Stomach (tissue), 4 donors: Measurements from ENCODE around the gene SERPINB7.

Experiments used
- CTCF ChIP-seq, 7 experiments: fragments of 450-650 bp in 4 of 7; fragments of 200-600 bp in 3 of 7; sonication (generic) in 3 of 7; IDR thresholded peaks; one replicate each; pipeline ENCODE4 v1.5.1; 2016 to 2019; ENCODE audit warnings: antibody characterized with exemption in 7 of 7, control low read depth in 2 of 7, mild to moderate bottlenecking in 1 of 7
- POLR2A ChIP-seq, 4 donors: fragments of 450-650 bp; IDR thresholded peaks; one replicate each; pipeline ENCODE4 v1.6.1; 2016; ENCODE audit warnings: antibody characterized with exemption in 4 of 4, control low read depth in 2 of 4, mild to moderate bottlenecking in 1 of 4, moderate library complexity in 1 of 4
- POLR2AphosphoS5 ChIP-seq, 3 donors: sonication (generic); formaldehyde crosslinking; IDR thresholded peaks; one replicate each; pipeline ENCODE4 v1.6.1; 2016; ENCODE audit warnings: antibody characterized with exemption in 3 of 3

- TF ChIP-seq POLR2A (IDR thresholded peaks at IDR 0.05): no peak
- TF ChIP-seq CTCF (IDR thresholded peaks at IDR 0.05): no peak
- no peak for TF ChIP-seq POLR2AphosphoS5 (IDR thresholded peaks at IDR 0.05)
These were observed 1.7 kb upstream of the SERPINB7 start for GRCh38 chr18:63773551-63773950.
